ENCODE measurements around the gene FSD2. TPM values are rescaled to one million over a fixed set of nuclear protein-coding genes. Genes with fewer than 3 reads are reported as not detected.

FSD2 gene
- total and polyA plus RNA-seq, 2 of the 8 experiments (the other 6 are each of a cell fraction or from before 2014, with no cell fraction given): 0.02 TPM; not detected in 1

DNA sequence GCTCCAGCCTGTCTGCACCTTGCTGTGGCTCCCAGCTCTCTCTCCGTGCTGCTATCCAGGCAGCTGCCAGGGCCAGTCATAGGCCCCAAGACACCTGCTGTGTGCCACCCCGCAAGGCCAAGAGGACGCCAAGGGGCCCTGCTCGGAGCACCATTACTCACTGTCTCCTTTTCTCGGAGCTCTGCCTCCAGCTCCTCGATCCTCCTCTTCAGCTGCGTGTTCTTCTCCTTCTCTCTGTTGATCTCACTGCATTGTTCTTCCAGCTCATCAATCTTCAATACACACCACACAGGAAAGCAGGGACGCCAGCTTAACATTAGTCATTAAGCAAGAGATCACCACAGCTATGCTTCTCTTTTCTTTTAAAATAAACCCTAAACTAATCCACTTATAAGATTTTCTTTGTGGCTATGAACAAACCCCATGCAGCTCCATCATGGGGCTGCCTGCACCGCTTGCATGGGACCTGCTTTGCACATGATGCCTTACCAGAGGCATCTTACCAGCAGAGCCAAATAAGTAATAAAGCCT is 46.2 kb upstream of the FSD2 start:
- no peak overlapping the region for H2BK12ac ChIP-seq (ENCODE audit: low read depth, low read length)
- H3K4me1 ChIP-seq (replicated peaks in 1 of 4; ENCODE audit: control insufficient read depth in 3 of 4, insufficient read depth in 4 of 4, low read length in 3 of 4): peaks cover 0 to 7% (median 3%) of the 10 kb centered on the region in 4 experiments; a peak in 5 of 7 replicates
- H2BK5ac ChIP-seq (ENCODE audit: low read depth, low read length): no peak overlapping the region
- H2AK5ac ChIP-seq (ENCODE audit: low read depth, low read length): no peak overlapping the region
- no peak overlapping the region for H3K4me2 ChIP-seq (ENCODE audit: insufficient read depth in 1 of 2, low read depth in 2 of 2, low read length in 2 of 2)
- no peak for FAIRE-seq
- H4K91ac ChIP-seq (replicated peaks; ENCODE audit: insufficient read length, low read length): no peak overlapping the region
- H2BK20ac ChIP-seq (ENCODE audit: low read length): no peak overlapping the region
- H3K23ac ChIP-seq (ENCODE audit: insufficient read length): no peak overlapping the region
- 78% methylated on average over 9 of the region's 9 CpGs; no CpG with 5 or more reads in 1 of the 2 experiments for WGBS, 2 experiments (ENCODE audit: extremely low coverage in 1 of 2, insufficient coverage in 1 of 2, insufficient read length in 1 of 2, insufficient replicate concordance in 2 of 2, low coverage in 1 of 2, low lambda C conversion rate in 2 of 2, missing lambda C conversion rate in 1 of 2)
- no peak overlapping the region for H2BK120ac ChIP-seq (replicated peaks; ENCODE audit: low read depth, low read length)
- H3K14ac ChIP-seq (ENCODE audit: insufficient read length): no peak overlapping the region
- H3K27ac ChIP-seq (ENCODE audit: low read depth, low read length): no peak overlapping the region
- CTCF ChIA-PET (ENCODE audit: partially characterized antibody): interaction anchor here (0.7 to 2.3 kb wide), 6 partner anchors 9 to 149 kb away, joined by 3 to 12 read pairs (median 4); no protein-coding TSS in a partner anchor
- H4K20me1 ChIP-seq (replicated peaks in 1 of 2; ENCODE audit: control insufficient read depth in 1 of 2, insufficient read depth in 2 of 2, low read length in 2 of 2): no peaks in the 10 kb centered on the region
- DNase-seq (ENCODE audit: low read depth in 1 of 2, low spot score in 2 of 2): no peak
- no peaks in the 10 kb centered on the region for H3K79me1 ChIP-seq (ENCODE audit: low read depth, low read length)
- H4K5ac ChIP-seq (ENCODE audit: insufficient read length, low read depth, low read length): no peak overlapping the region
- no peak overlapping the region; the same call in 1 of the 2 replicates for H4K8ac ChIP-seq (ENCODE audit: extremely low read depth, insufficient read depth, low read length)
- H3K4me3 ChIP-seq (ENCODE audit: extremely low read depth in 1 of 4, insufficient read depth in 2 of 4, low read depth in 3 of 4, low read length in 4 of 4): no peak overlapping the region
- no peaks in the 10 kb centered on the region for H3K79me2 ChIP-seq (ENCODE audit: control insufficient read depth in 1 of 2, insufficient read depth in 2 of 2, low read length in 2 of 2)
- H3K9me3 ChIP-seq (ENCODE audit: insufficient read depth in 2 of 2, low read depth in 1 of 2, low read length in 1 of 2): no peaks in the 10 kb centered on the region
- no peaks in the 10 kb centered on the region for H3K36me3 ChIP-seq (ENCODE audit: control insufficient read depth in 2 of 4, insufficient read depth in 4 of 4, low read length in 3 of 4)
- no peak overlapping the region for H3K56ac ChIP-seq (replicated peaks; ENCODE audit: insufficient read length, low read depth, low read length)
- no peak overlapping the region for H2AFZ ChIP-seq (ENCODE audit: low read length)
- H3K23me2 ChIP-seq (ENCODE audit: low read depth, low read length): no peaks in the 10 kb centered on the region
- no peaks in the 10 kb centered on the region for H3K27me3 ChIP-seq (replicated peaks in 1 of 4; ENCODE audit: control insufficient read depth in 3 of 4, extremely low read depth in 1 of 4, insufficient read depth in 3 of 4, low read length in 3 of 4)
- no peak overlapping the region for H2BK15ac ChIP-seq (ENCODE audit: low read length)
- POLR2A ChIA-PET (ENCODE audit: partially characterized antibody): interaction anchor here (0.8 to 1.2 kb wide), 2 partner anchors 312 to 316 kb away, joined by 3 read pairs; partner anchors contain the start of gene RPS17
- no peak overlapping the region for H3K9ac ChIP-seq (replicated peaks in 1 of 4; ENCODE audit: extremely low read depth in 1 of 4, low read depth in 3 of 4, low read length in 3 of 4)
- H3K18ac ChIP-seq (ENCODE audit: extremely low read depth, low read length): no peak overlapping the region
- H3K4ac ChIP-seq (replicated peaks; ENCODE audit: insufficient read length, low read depth, low read length): no peak overlapping the region
- no peak for TF ChIP-seq FOSL1 (IDR thresholded peaks at IDR 0.05; ENCODE audit: insufficient read depth, low read depth, low read length)
- TF ChIP-seq SRF (IDR thresholded peaks at IDR 0.05; ENCODE audit: low read depth, low read length): no peak
- TF ChIP-seq KDM4A (IDR thresholded peaks at IDR 0.05; ENCODE audit: low read depth, low read length, severe bottlenecking): no peak
- TF ChIP-seq TBP (IDR thresholded peaks at IDR 0.05; ENCODE audit: low read depth, low read length): no peak
- TF ChIP-seq JUN (IDR thresholded peaks at IDR 0.05; ENCODE audit: low read depth, low read length): no peak
- TF ChIP-seq HDAC2 (IDR thresholded peaks at IDR 0.05; ENCODE audit: borderline replicate concordance in 1 of 2, low read depth in 2 of 2, low read length in 2 of 2): no peak
- TF ChIP-seq BRCA1 (IDR thresholded peaks at IDR 0.05; ENCODE audit: low read depth, low read length): no peak
- no peak for TF ChIP-seq CBX8 (IDR thresholded peaks at IDR 0.05; ENCODE audit: borderline replicate concordance, low read depth, low read length)
- no peak for TF ChIP-seq EZH2 (IDR thresholded peaks at IDR 0.05; ENCODE audit: low read depth, low read length, severe bottlenecking)
- TF ChIP-seq CHD2 (IDR thresholded peaks at IDR 0.05; ENCODE audit: low read length): no peak
- TF ChIP-seq GABPA (IDR thresholded peaks at IDR 0.05; ENCODE audit: borderline replicate concordance, insufficient read depth, low read length): no peak
- no peak for TF ChIP-seq TCF12 (IDR thresholded peaks at IDR 0.05; ENCODE audit: low read depth, low read length)
- no peak for TF ChIP-seq KDM1A (IDR thresholded peaks at IDR 0.05; ENCODE audit: borderline replicate concordance, low read length)
